Muscle of leg (tissue), 11 donors: Measurements from ENCODE around the gene UBE2L5. TPM values are rescaled to one million over a fixed set of nuclear protein-coding genes. Genes with fewer than 3 reads are reported as not detected.

Experiments used
- DNase-seq: peaks from one replicate; pipeline ENCODE4 v3.0.0; 2013
- H3K27ac ChIP-seq: one replicate; pipeline ENCODE4 v1.5.1; 2013; ENCODE audit warnings: mild to moderate bottlenecking, low read length, control low read depth
- H3K27me3 ChIP-seq: one replicate; pipeline ENCODE4 v1.6.1; 2013; ENCODE audit warnings: low read length; ENCODE audit not compliant: control insufficient read depth, insufficient read depth
- H3K36me3 ChIP-seq: one replicate; pipeline ENCODE4 v1.6.1; 2013; ENCODE audit warnings: low read length; ENCODE audit not compliant: control insufficient read depth, insufficient read depth
- H3K4me1 ChIP-seq: one replicate; pipeline ENCODE4 v1.6.1; 2013; ENCODE audit warnings: low read length; ENCODE audit not compliant: control insufficient read depth, insufficient read depth
- H3K4me3 ChIP-seq: one replicate; pipeline ENCODE4 v1.5.1; 2013; ENCODE audit warnings: low read length, control low read depth
- H3K9me3 ChIP-seq: replicated peaks from 2 replicates; pipeline ENCODE4 v1.6.1; 2013; ENCODE audit warnings: low read depth, low read length; ENCODE audit not compliant: control insufficient read depth
- WGBS: methylation state at CpG from one replicate; pipeline ENCODE4 v1.1.5; 2013; ENCODE audit warnings: missing lambda C conversion rate; ENCODE audit not compliant: insufficient coverage; 5-methylcytosine and 5-hydroxymethylcytosine counted together
- polyA plus RNA-seq, 8 donors: library from polyadenylated mRNA; unstranded; fragments of 120-200 nt; gene quantifications; one replicate each; pipeline versions ENCODE4 v1.2.1 to v1.2.3, GENCODE V29; 2013; ENCODE audit warnings: inconsistent platforms in 1 of 8, low replicate concordance in 1 of 8; ENCODE audit not compliant: insufficient read length in 8 of 8, insufficient read depth in 1 of 8
- total RNA-seq: library from RNA; stranded (reverse); fragments of 120-200 nt; gene quantifications from one replicate; pipeline ENCODE4 v1.2.4, GENCODE V29; 2013

The UBE2L5 gene
- total and polyA plus RNA-seq, 9 donors = 0.18 to 0.99 (median 0.70) TPM

- Histone ChIP-seq H3K4me3 (no peak overlapping the region), H3K4me1 (peaks cover 23% of the 10 kb centered on the region), H3K27me3 (no peaks in the 10 kb centered on the region), H3K36me3 (no peaks in the 10 kb centered on the region), H3K27ac (peak overlapping the region; percentile 76), H3K9me3 (no peaks in the 10 kb centered on the region)
- peak; percentile 70 for DNase-seq
- 35% methylated on average over 9 of the region's 15 CpGs for WGBS
Measured at GRCh38 chr13:30388406-30389283, 33.6 kb upstream of the UBE2L5 start.

GRCh38 chr13:30391956-30392680 is 30.2 kb upstream of the UBE2L5 start:
- 33% methylated on average over 1 of the region's 9 CpGs for WGBS
- H3K36me3 ChIP-seq = no peaks in the 10 kb centered on the region
- peak; percentile 83 for DNase-seq
- H3K9me3 ChIP-seq = no peaks in the 10 kb centered on the region
- H3K27ac ChIP-seq = peak overlapping the region; percentile 18
- peaks cover 28% of the 10 kb centered on the region for H3K4me1 ChIP-seq
- no peak overlapping the region for H3K4me3 ChIP-seq
- no peaks in the 10 kb centered on the region for H3K27me3 ChIP-seq

- H3K27me3 ChIP-seq = no peaks in the 10 kb centered on the region
- no peak overlapping the region for H3K4me3 ChIP-seq
- 0% methylated on average over 2 of the region's 5 CpGs for WGBS
- no peaks in the 10 kb centered on the region for H3K36me3 ChIP-seq
- peak; percentile 63 for DNase-seq
- H3K27ac ChIP-seq = peak overlapping the region; percentile 18
- H3K9me3 ChIP-seq = no peaks in the 10 kb centered on the region
- peaks cover 28% of the 10 kb centered on the region for H3K4me1 ChIP-seq
Measured at GRCh38 chr13:30392681-30393045, 29.6 kb upstream of the UBE2L5 start.

- Histone ChIP-seq H3K36me3 (no peaks in the 10 kb centered on the region), H3K27ac (peak overlapping the region; percentile 83), H3K9me3 (no peaks in the 10 kb centered on the region), H3K27me3 (no peaks in the 10 kb centered on the region), H3K4me1 (peaks cover 18% of the 10 kb centered on the region), H3K4me3 (peak overlapping the region; percentile 54)
- DNase-seq = no peak
- WGBS = 0% methylated on average over 2 of the region's 7 CpGs
Measured at GRCh38 chr13:30394751-30395191, 27.5 kb upstream of the UBE2L5 start.

GRCh38 chr13:30395192-30396158 is 26.8 kb upstream of the UBE2L5 start:
- H3K4me1 ChIP-seq = peaks cover 18% of the 10 kb centered on the region
- DNase-seq = peak; percentile 94
- peak overlapping the region; percentile 54 for H3K4me3 ChIP-seq
- H3K36me3 ChIP-seq = no peaks in the 10 kb centered on the region
- no peaks in the 10 kb centered on the region for H3K27me3 ChIP-seq
- 2% methylated on average over 6 of the region's 19 CpGs for WGBS
- peak overlapping the region; percentile 83 for H3K27ac ChIP-seq
- H3K9me3 ChIP-seq = no peaks in the 10 kb centered on the region

- WGBS = 96% methylated on average over 3 of the region's 8 CpGs
- no peak for DNase-seq
- H3K4me3 ChIP-seq = no peak overlapping the region
- H3K4me1 ChIP-seq = peaks cover 18% of the 10 kb centered on the region
- no peak overlapping the region for H3K27ac ChIP-seq
- H3K36me3 ChIP-seq = no peaks in the 10 kb centered on the region
- no peaks in the 10 kb centered on the region for H3K9me3 ChIP-seq
- H3K27me3 ChIP-seq = no peaks in the 10 kb centered on the region
Measured at GRCh38 chr13:30396434-30397075, 25.7 kb upstream of the UBE2L5 start.

GRCh38 chr13:30398601-30399072 is 23.7 kb upstream of the UBE2L5 start:
- Histone ChIP-seq H3K36me3 (no peaks in the 10 kb centered on the region), H3K9me3 (no peaks in the 10 kb centered on the region), H3K4me3 (no peak overlapping the region), H3K27ac (no peak overlapping the region), H3K4me1 (peaks cover 5% of the 10 kb centered on the region), H3K27me3 (no peaks in the 10 kb centered on the region)
- 70% methylated on average over 6 of the region's 7 CpGs for WGBS
- DNase-seq = no peak

- Histone ChIP-seq H3K4me3 (no peak overlapping the region), H3K36me3 (no peaks in the 10 kb centered on the region), H3K27ac (no peak overlapping the region), H3K27me3 (no peaks in the 10 kb centered on the region), H3K9me3 (no peaks in the 10 kb centered on the region), H3K4me1 (no peaks in the 10 kb centered on the region)
- WGBS = no CpG with 5 or more reads among the region's 2 CpGs
- no peak for DNase-seq
Measured at GRCh38 chr13:30400376-30400775, 21.9 kb upstream of the UBE2L5 start.

GRCh38 chr13:30401347-30401746 is 20.9 kb upstream of the UBE2L5 start:
- Histone ChIP-seq H3K4me3 (no peak overlapping the region), H3K9me3 (no peaks in the 10 kb centered on the region), H3K27ac (no peak overlapping the region), H3K36me3 (no peaks in the 10 kb centered on the region), H3K4me1 (no peaks in the 10 kb centered on the region), H3K27me3 (no peaks in the 10 kb centered on the region)
- WGBS = 50% methylated on average over 1 of the region's 5 CpGs
- no peak for DNase-seq
